OCI-LY7 (cell line): Measurements from ENCODE around the gene PCCA. TPM values are rescaled to one million over a fixed set of nuclear protein-coding genes. Genes with fewer than 3 reads are reported as not detected.

Experiments used
- BruUV-seq: library from RNA; stranded (reverse); fragments of 400-500 nt; replicated peaks from 2 replicates; lab custom pipeline; 2021; lab: Mats Ljungman, UMichigan
- CTCF ChIA-PET: fragments of 300-600 bp; sonication (Branson Sonifier 250); formaldehyde crosslinking; loops from one replicate; lab custom pipeline; 2022; ENCODE audit warnings: antibody characterized with exemption; ENCODE audit not compliant: unreplicated experiment; lab: Charles Lee
- POLR2A ChIA-PET: fragments of 300-600 bp; sonication (Branson Sonifier 250); formaldehyde crosslinking; loops from one replicate; lab custom pipeline; 2022; ENCODE audit warnings: antibody characterized with exemption; lab: Charles Lee
- DNase-seq: peaks from one replicate; pipeline ENCODE4 v3.0.0-alpha.2; 2015; ENCODE audit warnings: low spot score
- H2AFZ ChIP-seq: fragments of 200-600 bp; sonication (generic), shearing (Covaris generic); 2 replicates; pipeline ENCODE4 v1.6.1; 2014; ENCODE audit warnings: mild to moderate bottlenecking, antibody characterized with exemption, low read length, moderate library complexity
- H3K27ac ChIP-seq: fragments of 200-600 bp; sonication (generic); 2 replicates; pipeline ENCODE4 v1.5.1; 2014; ENCODE audit warnings: mixed run types, low read depth, mild to moderate bottlenecking, moderate library complexity, low read length, inconsistent platforms; ENCODE audit not compliant: poor library complexity, severe bottlenecking
- H3K36me3 ChIP-seq: fragments of 200-600 bp; sonication (generic); 2 replicates; pipeline ENCODE4 v1.6.1; 2014; ENCODE audit warnings: mild to moderate bottlenecking, antibody characterized with exemption, low read length, moderate library complexity, mixed read lengths; ENCODE audit not compliant: insufficient read depth
- H3K4me1 ChIP-seq: fragments of 200-600 bp; sonication (generic); 2 replicates; pipeline ENCODE4 v1.5.1; 2014; ENCODE audit warnings: mild to moderate bottlenecking, low read length; ENCODE audit not compliant: insufficient read depth, poor library complexity, severe bottlenecking
- H3K4me2 ChIP-seq: fragments of 200-600 bp; sonication (generic); 2 replicates; pipeline ENCODE4 v1.6.1; 2014; ENCODE audit warnings: mild to moderate bottlenecking, low read length
- H3K4me3 ChIP-seq: fragments of 200-600 bp; sonication (generic); 2 replicates; pipeline ENCODE4 v1.5.1; 2014; ENCODE audit warnings: mild to moderate bottlenecking, low read depth, low read length; ENCODE audit not compliant: poor library complexity, severe bottlenecking
- H3K79me2 ChIP-seq: fragments of 200-600 bp; sonication (generic); 2 replicates; pipeline ENCODE4 v1.6.1; 2016; ENCODE audit warnings: low read depth, mild to moderate bottlenecking, low read length, moderate library complexity, mixed read lengths; ENCODE audit not compliant: insufficient read depth
- H3K9me2 ChIP-seq: fragments of 200-600 bp; sonication (generic); 2 replicates; pipeline ENCODE4 v1.6.1; 2016; ENCODE audit warnings: mild to moderate bottlenecking, low read length, mixed read lengths; ENCODE audit not compliant: insufficient read depth
- H3K9me3 ChIP-seq: fragments of 200-600 bp; sonication (generic); 2 replicates; pipeline ENCODE4 v1.6.1; 2014; ENCODE audit warnings: mild to moderate bottlenecking, mixed run types, low read length, mixed read lengths
- H4K20me1 ChIP-seq: fragments of 200-600 bp; sonication (generic); 2 replicates; pipeline ENCODE4 v1.6.1; 2014; ENCODE audit warnings: mild to moderate bottlenecking, antibody characterized with exemption, low read length, moderate library complexity, mixed read lengths; ENCODE audit not compliant: insufficient read depth
- EZH2phosphoT487 ChIP-seq: fragments of 200-600 bp; sonication (generic); IDR thresholded peaks from 2 replicates; pipeline ENCODE4 v1.6.1; 2018; ENCODE audit warnings: low read depth, borderline replicate concordance, mild to moderate bottlenecking, mixed run types, antibody characterized with exemption, low read length, moderate library complexity, mixed read lengths
- intact Hi-C: fragments of 100-400 bp; cut with micrococcal nuclease; formaldehyde crosslinking; loops from one replicate; pipeline ENCODE4 v1.10.0; 2022; ENCODE audit not compliant: unreplicated experiment
- total RNA-seq, 2 experiments: library from RNA; depleted of rRNA in 1 of 2; stranded (reverse); fragments of >200 nt in 1 of 2; shearing (Covaris generic) in 1 of 2; gene quantifications; 2 replicates each; pipeline ENCODE4 v1.2.3, GENCODE V29; 2014 to 2022
- TF ChIP-seq, protein P1 (sequence below): fragments of 200-600 bp; sonication (generic); conservative IDR thresholded peaks from 2 replicates; pipeline ENCODE4 v1.5.1; 2014; ENCODE audit warnings: mild to moderate bottlenecking, antibody characterized with exemption, low read length, moderate library complexity, mixed read lengths

Gene PCCA
- total RNA-seq, 2 experiments from 2014 or later = 2.7 to 7.2 TPM

DNA sequence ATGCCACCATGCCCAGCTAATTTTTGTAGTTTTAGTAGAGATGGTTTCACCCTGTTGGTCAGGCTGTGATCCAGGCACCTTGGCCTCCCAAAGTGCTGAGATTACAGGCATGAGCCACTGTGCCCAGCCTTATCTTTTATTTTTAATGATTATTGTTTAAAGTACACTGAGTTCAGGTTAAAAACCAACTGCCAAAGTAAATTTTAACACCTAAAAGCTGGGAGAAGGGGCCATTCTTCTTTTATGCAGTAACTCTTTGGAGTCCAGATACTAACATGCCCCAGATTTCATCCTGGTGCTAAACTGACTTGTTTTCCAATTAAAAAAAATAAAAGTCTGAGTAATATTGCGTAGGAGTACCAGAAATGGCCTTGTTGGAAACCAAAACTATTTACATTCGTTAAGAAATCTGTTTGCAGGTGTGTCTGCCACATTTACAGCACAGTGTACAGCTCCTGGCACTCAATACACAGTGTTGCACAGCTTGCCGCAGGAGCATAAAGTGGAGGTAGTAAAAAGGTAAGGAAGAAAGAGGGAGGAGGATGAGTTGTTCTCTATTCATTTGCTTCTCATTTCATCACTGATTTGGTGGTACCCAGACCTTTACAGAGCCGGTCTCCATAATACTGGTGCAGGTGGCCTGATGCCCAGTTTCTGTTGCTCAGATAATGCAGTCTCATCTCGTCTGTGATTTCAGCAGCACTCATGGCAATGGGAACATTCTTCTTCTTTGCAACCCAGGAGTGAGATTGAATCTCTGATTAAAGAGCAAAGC, 108.9 kb downstream of the PCCA start:
- intact Hi-C loops = no loop called here
- no peak overlapping the region for H3K4me3 ChIP-seq
- no peak for DNase-seq
- H3K9me2 ChIP-seq = no peaks in the 10 kb centered on the region
- no TSS peak for BruUV-seq
- H3K4me2 ChIP-seq = no peak overlapping the region
- H3K36me3 ChIP-seq = no peaks in the 10 kb centered on the region
- no peaks in the 10 kb centered on the region for H3K4me1 ChIP-seq
- TF ChIP-seq, protein P1, sequence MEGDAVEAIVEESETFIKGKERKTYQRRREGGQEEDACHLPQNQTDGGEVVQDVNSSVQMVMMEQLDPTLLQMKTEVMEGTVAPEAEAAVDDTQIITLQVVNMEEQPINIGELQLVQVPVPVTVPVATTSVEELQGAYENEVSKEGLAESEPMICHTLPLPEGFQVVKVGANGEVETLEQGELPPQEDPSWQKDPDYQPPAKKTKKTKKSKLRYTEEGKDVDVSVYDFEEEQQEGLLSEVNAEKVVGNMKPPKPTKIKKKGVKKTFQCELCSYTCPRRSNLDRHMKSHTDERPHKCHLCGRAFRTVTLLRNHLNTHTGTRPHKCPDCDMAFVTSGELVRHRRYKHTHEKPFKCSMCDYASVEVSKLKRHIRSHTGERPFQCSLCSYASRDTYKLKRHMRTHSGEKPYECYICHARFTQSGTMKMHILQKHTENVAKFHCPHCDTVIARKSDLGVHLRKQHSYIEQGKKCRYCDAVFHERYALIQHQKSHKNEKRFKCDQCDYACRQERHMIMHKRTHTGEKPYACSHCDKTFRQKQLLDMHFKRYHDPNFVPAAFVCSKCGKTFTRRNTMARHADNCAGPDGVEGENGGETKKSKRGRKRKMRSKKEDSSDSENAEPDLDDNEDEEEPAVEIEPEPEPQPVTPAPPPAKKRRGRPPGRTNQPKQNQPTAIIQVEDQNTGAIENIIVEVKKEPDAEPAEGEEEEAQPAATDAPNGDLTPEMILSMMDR = no peak
- no peak for TF ChIP-seq EZH2phosphoT487
- no peaks in the 10 kb centered on the region for H4K20me1 ChIP-seq
- H3K9me3 ChIP-seq = no peaks in the 10 kb centered on the region
- H3K27ac ChIP-seq = no peak overlapping the region
- H2AFZ ChIP-seq = no peak overlapping the region
- ChIA-PET CTCF (no interaction called here), POLR2A (no interaction called here)
- no peaks in the 10 kb centered on the region for H3K79me2 ChIP-seq

DNA sequence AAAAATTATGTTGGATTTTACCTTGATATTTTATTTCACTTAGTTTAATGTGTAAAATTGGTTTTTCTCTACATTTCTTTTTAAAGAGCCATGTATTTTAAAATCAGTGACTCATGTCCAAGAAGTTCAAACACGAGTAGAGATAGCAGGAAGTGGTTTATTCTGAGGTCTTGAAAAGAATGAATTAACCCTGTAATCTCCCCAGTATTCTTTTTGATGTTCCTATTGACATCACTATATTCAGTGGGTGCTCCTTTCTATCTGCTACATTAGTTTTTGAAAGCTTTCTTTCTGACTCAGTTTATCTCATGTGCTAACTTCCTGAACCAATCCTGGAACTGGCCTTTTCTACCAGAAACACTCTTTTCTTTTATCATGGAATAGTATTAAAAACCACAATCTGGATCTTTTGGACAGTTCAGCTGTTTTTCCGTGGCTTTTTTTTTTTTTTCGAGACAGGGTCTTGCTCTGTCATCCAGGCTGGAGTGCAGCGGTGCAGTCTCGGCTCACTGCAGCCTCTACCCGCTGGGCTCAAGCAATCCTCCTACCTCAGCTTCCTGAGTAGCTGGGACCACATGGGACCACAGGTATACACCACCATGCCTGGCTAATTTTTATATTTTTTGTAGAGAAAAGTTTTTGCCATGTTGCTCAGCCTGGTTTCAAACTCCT, 114.9 kb downstream of the PCCA start:
- H3K4me2 ChIP-seq = no peak overlapping the region
- CTCF ChIA-PET = no interaction called here
- no peak for TF ChIP-seq EZH2phosphoT487
- TF ChIP-seq, protein P1 = no peak
- no peaks in the 10 kb centered on the region for H3K4me1 ChIP-seq
- H3K4me3 ChIP-seq = no peak overlapping the region
- H3K36me3 ChIP-seq = no peaks in the 10 kb centered on the region
- H3K9me3 ChIP-seq = no peaks in the 10 kb centered on the region
- H4K20me1 ChIP-seq = no peaks in the 10 kb centered on the region
- no peaks in the 10 kb centered on the region for H3K79me2 ChIP-seq
- no peak overlapping the region for H3K27ac ChIP-seq
- POLR2A ChIA-PET = no interaction called here
- DNase-seq = no peak
- no peak overlapping the region for H2AFZ ChIP-seq
- no TSS peak for BruUV-seq
- intact Hi-C loops = no loop called here
- H3K9me2 ChIP-seq = no peaks in the 10 kb centered on the region

DNA sequence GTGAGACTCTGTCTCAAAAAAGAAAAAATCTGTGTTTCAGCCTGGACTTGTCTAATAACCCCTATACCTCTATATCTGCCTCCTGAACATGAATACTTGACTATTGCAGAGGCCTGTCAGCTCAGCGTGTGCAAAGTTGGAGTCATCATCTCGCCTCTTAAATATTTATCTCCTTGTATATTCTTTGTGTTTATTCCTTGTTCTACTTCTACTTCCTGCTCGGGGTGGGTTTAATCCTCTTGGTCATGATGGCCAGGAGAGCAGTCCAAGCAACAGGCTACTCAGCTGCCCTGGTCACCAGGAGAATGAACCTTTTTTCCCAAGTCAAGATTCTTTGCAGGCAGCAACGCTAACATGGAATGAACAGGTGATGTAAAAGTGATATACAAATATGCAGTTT, 119.1 kb downstream of the PCCA start:
- ChIA-PET POLR2A (no interaction called here), CTCF (no interaction called here)
- no peak for DNase-seq
- Histone ChIP-seq H4K20me1 (no peaks in the 10 kb centered on the region), H3K4me3 (no peak overlapping the region), H2AFZ (no peak overlapping the region), H3K4me2 (no peak overlapping the region), H3K79me2 (no peaks in the 10 kb centered on the region), H3K9me3 (no peaks in the 10 kb centered on the region), H3K36me3 (no peaks in the 10 kb centered on the region), H3K9me2 (no peaks in the 10 kb centered on the region), H3K27ac (no peak overlapping the region), H3K4me1 (no peaks in the 10 kb centered on the region)
- BruUV-seq = no TSS peak
- TF ChIP-seq, protein P1 = no peak
- no peak for TF ChIP-seq EZH2phosphoT487
- intact Hi-C loops = no loop called here
